Measurements from ENCODE around the gene SIK3. TPM values are rescaled to one million over a fixed set of nuclear protein-coding genes. Genes with fewer than 3 reads are reported as not detected.
A peak's percentile ranks its signal among the peaks of the same experiment; 100 is the strongest.

SIK3 gene
- total RNA-seq, 1 experiment from 2014 or later, result 14.5 TPM

DNA sequence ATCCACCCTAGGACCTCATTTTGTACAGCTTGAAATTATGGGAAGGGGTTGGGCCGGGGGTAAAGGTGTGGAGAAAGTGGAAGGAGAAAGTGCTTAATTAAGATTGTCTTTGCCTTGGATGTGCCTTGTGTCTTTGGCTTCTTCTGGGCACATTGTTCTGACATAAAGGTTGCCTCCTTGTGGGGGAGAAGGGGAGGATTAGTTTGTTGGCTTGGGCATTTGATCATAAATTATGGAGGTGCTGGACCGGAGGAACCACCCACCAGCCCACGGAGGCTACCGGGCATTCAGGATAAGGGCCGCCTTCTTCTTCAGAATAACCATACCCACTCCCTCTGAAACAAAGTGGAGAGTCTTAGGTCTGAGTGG lies 47.1 kb upstream of the SIK3 start:
- ChIA-PET POLR2A (ENCODE audit: unreplicated experiment) (no interaction called here), CTCF (no interaction called here)
- Histone ChIP-seq H3K79me2 (ENCODE audit: low read length) (peaks cover 62% of the 10 kb centered on the region), H3F3A (ENCODE audit: low read length, unreplicated experiment) (no peaks in the 10 kb centered on the region), H3K4me3 (ENCODE audit: low read length) (peak overlapping the region; percentile 81), H2AFZ (ENCODE audit: low read length) (no peak overlapping the region), H3K9ac (ENCODE audit: low read length) (peak overlapping the region; percentile 87), H3K9me3 (ENCODE audit: low read length) (no peaks in the 10 kb centered on the region), H3K4me2 (ENCODE audit: low read length) (peak overlapping the region; percentile 98), H3K4me1 (ENCODE audit: insufficient read depth, low read length) (peaks cover 13% of the 10 kb centered on the region; the same call in 1 of the 2 replicates), H3K27me3 (ENCODE audit: low read length) (no peaks in the 10 kb centered on the region), H3K36me3 (ENCODE audit: low read depth, low read length) (peaks cover 19% of the 10 kb centered on the region), H3K9me2 (replicated peaks; ENCODE audit: low read length) (no peaks in the 10 kb centered on the region), H3K27ac (ENCODE audit: low read length) (peak overlapping the region; percentile 76), H4K20me1 (ENCODE audit: low read length) (peaks cover 43% of the 10 kb centered on the region)
- intact Hi-C loops (cut with micrococcal nuclease), result no loop called here
- no TSS peak for BruUV-seq (replicated peaks)
- ATAC-seq, result no peak
- DNase-seq, result peak; percentile 24
- TF ChIP-seq EZH2 (IDR thresholded peaks at IDR 0.05; ENCODE audit: low read length, unreplicated experiment) (no peak), EZH2phosphoT487 (IDR thresholded peaks at IDR 0.05; ENCODE audit: borderline replicate concordance, low read length) (no peak)
- TF ChIP-seq, protein P1, sequence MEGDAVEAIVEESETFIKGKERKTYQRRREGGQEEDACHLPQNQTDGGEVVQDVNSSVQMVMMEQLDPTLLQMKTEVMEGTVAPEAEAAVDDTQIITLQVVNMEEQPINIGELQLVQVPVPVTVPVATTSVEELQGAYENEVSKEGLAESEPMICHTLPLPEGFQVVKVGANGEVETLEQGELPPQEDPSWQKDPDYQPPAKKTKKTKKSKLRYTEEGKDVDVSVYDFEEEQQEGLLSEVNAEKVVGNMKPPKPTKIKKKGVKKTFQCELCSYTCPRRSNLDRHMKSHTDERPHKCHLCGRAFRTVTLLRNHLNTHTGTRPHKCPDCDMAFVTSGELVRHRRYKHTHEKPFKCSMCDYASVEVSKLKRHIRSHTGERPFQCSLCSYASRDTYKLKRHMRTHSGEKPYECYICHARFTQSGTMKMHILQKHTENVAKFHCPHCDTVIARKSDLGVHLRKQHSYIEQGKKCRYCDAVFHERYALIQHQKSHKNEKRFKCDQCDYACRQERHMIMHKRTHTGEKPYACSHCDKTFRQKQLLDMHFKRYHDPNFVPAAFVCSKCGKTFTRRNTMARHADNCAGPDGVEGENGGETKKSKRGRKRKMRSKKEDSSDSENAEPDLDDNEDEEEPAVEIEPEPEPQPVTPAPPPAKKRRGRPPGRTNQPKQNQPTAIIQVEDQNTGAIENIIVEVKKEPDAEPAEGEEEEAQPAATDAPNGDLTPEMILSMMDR (conservative IDR thresholded peaks at IDR 0.05; ENCODE audit: low read depth, low read length), result peak; percentile 28; the same call in 1 of the 2 replicates

DNA sequence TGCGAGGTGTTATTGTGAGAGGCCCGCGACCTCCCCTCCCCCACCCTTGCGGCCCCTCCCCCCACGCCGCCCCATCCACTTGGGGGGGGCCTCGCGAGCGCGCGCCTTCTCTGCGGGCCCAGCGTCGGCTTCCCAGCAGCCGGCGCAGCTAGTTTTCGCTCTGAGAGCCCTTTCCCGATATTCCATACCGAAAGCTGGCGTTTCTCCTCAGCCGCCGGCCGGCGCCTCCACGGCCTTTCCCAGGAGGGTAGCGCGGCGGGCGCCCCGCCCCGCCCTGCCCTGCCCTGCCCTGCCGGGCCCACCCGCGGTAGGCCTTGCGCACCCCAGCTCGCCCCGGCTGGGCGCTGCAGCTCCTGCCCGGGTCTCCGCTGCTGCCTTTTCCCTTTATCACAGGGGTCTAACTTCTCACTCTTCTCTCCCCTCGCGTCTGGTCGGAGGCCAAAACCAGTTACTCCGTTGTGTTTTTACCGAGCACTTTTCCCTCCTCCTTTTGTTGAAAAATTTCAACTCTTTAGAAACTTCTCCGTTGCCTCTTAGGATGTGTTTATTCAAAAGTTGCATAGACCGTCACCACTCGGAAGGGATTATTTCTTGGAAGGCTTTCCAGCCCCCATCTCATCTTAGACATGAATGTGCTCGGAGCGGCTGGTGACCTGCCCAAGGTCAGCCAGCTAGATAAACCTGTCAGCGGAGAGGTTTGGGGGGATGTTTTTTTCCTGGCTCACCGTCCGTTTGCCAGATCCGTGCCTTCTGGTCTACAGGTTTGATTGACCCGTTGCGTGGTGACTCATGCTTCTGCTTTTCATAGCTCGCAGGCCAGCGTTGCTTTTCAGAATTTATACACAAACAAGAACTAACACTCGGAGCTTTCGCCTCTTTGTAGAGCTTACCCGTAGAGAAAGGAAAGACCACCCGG lies 46.5 kb upstream of the SIK3 start:
- Histone ChIP-seq H3K79me2 (ENCODE audit: low read length) (peaks cover 55% of the 10 kb centered on the region), H3K27me3 (ENCODE audit: low read length) (no peaks in the 10 kb centered on the region), H3K4me1 (ENCODE audit: insufficient read depth, low read length) (peaks cover 13% of the 10 kb centered on the region; the same call in 1 of the 2 replicates), H3F3A (ENCODE audit: low read length, unreplicated experiment) (no peaks in the 10 kb centered on the region), H3K9me2 (replicated peaks; ENCODE audit: low read length) (no peaks in the 10 kb centered on the region), H3K27ac (ENCODE audit: low read length) (peak overlapping the region; percentile 76), H4K20me1 (ENCODE audit: low read length) (peaks cover 37% of the 10 kb centered on the region), H3K4me3 (ENCODE audit: low read length) (peak overlapping the region; percentile 81), H3K9ac (ENCODE audit: low read length) (peak overlapping the region; percentile 87), H3K36me3 (ENCODE audit: low read depth, low read length) (peaks cover 17% of the 10 kb centered on the region), H2AFZ (ENCODE audit: low read length) (peak overlapping the region; percentile 93), H3K4me2 (ENCODE audit: low read length) (peak overlapping the region; percentile 98), H3K9me3 (ENCODE audit: low read length) (no peaks in the 10 kb centered on the region)
- ChIA-PET POLR2A (ENCODE audit: unreplicated experiment) (interaction anchor here (0.6 kb wide), 3 partner anchors 20 to 59 kb away, joined by 3 to 4 read pairs (median 3); partner anchors contain the start of gene SIDT2), CTCF (interaction anchor here (1.0 kb wide), 1 partner anchor 34 kb away, joined by 3 read pairs; the partner anchor contains the start of gene SIDT2)
- TF ChIP-seq EZH2 (IDR thresholded peaks at IDR 0.05; ENCODE audit: low read length, unreplicated experiment) (no peak), EZH2phosphoT487 (IDR thresholded peaks at IDR 0.05; ENCODE audit: borderline replicate concordance, low read length) (no peak)
- TF ChIP-seq, protein P1 (conservative IDR thresholded peaks at IDR 0.05; ENCODE audit: low read depth, low read length), result no peak
- ATAC-seq (peak; percentile 63), DNase-seq (peak; percentile 79)
- intact Hi-C loops (cut with micrococcal nuclease), result loop anchor here (5.0 kb wide), 1 partner anchor 33 kb away; the partner anchor contains the start of gene SIDT2
- BruUV-seq (replicated peaks), result TSS peak; percentile 59
